ENCODE measurements around the gene ZFR2. TPM values are rescaled to one million over a fixed set of nuclear protein-coding genes. Genes with fewer than 3 reads are reported as not detected.

ZFR2 gene
- total RNA-seq, 2 donors from 2014 or later: 10.2 TPM; not detected in 1

DNA sequence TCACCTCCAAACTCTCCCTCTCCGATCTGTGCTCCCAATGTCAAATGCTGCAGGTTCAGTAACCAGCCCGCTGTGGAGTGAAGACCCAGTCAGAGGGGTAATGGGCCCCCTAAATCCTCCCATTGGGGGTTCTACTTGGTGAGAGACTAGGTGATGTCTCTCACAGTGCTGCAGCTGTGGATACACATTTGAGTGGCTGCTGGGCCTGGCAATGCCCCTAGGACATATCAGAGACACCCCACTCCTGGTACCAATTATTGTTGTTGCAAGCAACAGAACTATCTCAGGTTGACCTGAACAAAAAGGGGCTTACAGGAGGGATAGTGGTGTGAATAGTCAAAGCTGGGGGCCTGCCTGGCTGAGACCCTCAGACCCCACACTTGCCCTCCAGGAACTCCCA is 87.2 kb downstream of the ZFR2 start:
- DNase-seq (ENCODE audit: low spot score): no peak
- WGBS: 100% methylated on average over 2 of the region's 2 CpGs
- Histone ChIP-seq H3K36me3 (no peaks in the 10 kb centered on the region), H3K27me3 (replicated peaks; ENCODE audit: insufficient read depth) (peaks cover 2% of the 10 kb centered on the region), H3K9me3 (no peaks in the 10 kb centered on the region), H3K4me3 (no peak overlapping the region), H3K27ac (no peak overlapping the region), H3K4me1 (replicated peaks) (no peaks in the 10 kb centered on the region)
- intact Hi-C loops (cut with DNase I): no loop called here
- TF ChIP-seq POLR2AphosphoS5 (IDR thresholded peaks at IDR 0.05) (no peak), POLR2A (IDR thresholded peaks at IDR 0.05) (no peak)
- TF ChIP-seq, protein P1, sequence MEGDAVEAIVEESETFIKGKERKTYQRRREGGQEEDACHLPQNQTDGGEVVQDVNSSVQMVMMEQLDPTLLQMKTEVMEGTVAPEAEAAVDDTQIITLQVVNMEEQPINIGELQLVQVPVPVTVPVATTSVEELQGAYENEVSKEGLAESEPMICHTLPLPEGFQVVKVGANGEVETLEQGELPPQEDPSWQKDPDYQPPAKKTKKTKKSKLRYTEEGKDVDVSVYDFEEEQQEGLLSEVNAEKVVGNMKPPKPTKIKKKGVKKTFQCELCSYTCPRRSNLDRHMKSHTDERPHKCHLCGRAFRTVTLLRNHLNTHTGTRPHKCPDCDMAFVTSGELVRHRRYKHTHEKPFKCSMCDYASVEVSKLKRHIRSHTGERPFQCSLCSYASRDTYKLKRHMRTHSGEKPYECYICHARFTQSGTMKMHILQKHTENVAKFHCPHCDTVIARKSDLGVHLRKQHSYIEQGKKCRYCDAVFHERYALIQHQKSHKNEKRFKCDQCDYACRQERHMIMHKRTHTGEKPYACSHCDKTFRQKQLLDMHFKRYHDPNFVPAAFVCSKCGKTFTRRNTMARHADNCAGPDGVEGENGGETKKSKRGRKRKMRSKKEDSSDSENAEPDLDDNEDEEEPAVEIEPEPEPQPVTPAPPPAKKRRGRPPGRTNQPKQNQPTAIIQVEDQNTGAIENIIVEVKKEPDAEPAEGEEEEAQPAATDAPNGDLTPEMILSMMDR (IDR thresholded peaks at IDR 0.05): no peak

DNA sequence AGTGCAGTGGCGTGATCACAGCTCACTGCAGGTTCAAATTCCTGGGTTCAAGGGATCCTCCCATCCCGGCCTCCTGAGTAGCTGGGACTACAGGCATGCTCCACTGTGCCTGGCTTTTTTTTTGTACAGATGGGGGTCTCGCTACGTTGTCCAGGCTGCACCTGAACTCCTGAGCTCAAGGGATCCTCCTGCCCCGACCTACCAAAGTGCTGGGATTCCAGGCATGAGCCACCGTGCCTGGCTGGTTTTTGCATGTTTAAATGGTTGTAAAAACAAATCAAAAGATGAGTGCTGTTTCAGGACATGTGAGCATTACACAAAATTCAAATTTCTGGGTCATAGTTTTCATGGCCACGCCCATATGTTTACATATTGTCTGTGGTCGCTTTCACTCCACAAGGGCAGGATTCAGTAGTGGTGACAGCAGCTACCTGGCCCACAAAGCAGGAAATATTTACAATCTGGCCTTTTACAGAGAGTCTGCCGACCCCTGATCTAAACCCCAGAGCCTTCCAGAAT is 88.0 kb downstream of the ZFR2 start:
- 82% methylated on average over 9 of the region's 9 CpGs for WGBS
- Histone ChIP-seq H3K4me3 (no peak overlapping the region), H3K36me3 (no peaks in the 10 kb centered on the region), H3K9me3 (no peaks in the 10 kb centered on the region), H3K27ac (no peak overlapping the region), H3K4me1 (replicated peaks) (no peaks in the 10 kb centered on the region), H3K27me3 (replicated peaks; ENCODE audit: insufficient read depth) (peaks cover 2% of the 10 kb centered on the region)
- intact Hi-C loops (cut with DNase I): no loop called here
- TF ChIP-seq POLR2AphosphoS5 (IDR thresholded peaks at IDR 0.05) (no peak), POLR2A (IDR thresholded peaks at IDR 0.05) (no peak)
- TF ChIP-seq, protein P1 (IDR thresholded peaks at IDR 0.05): no peak
- no peak for DNase-seq (ENCODE audit: low spot score)

DNA sequence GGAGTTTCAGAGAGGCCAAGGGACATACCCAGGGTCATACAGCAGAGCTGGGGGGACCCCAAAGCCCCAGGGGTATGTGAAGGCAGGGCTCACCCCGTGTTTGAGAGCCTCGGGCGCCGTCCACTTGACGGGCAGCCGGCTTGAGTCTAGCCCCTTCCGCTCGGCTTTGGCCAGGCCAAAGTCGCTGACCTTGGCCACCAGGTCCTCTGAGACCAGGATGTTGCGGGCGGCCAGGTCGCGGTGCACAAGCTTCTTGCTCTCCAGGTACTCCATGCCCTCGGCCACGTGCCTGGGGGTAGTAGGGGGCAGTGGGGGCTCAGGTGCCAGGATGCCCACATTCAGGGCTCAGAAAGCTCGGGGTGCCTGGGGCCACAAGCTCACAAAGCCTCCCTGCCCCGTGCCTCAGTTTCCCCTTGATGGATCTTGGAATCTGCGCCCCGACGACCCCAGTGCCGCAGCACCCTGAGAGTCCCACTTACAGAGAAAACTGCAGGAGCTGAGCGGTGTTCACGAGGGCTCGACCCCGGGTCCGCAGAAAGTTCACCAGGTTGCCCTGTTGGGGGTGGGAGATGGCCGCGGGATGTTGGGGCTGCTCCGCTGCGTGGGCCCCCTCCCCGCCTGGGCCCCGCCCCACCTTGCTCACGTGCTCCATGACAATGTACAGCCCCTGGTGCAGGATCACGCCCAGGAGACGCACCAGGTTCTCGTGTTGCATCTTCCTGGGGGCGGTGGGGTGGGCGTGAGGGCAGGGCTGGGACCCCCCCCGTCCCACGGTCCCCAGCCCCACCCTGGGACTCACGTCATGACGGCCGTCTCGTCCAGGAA is 89.7 kb downstream of the ZFR2 start:
- Histone ChIP-seq H3K27ac (no peak overlapping the region), H3K9me3 (no peaks in the 10 kb centered on the region), H3K27me3 (replicated peaks; ENCODE audit: insufficient read depth) (peaks cover 2% of the 10 kb centered on the region), H3K4me1 (replicated peaks) (no peaks in the 10 kb centered on the region), H3K36me3 (no peaks in the 10 kb centered on the region), H3K4me3 (no peak overlapping the region)
- intact Hi-C loops (cut with DNase I): no loop called here
- WGBS: 76% methylated on average over 44 of the region's 44 CpGs
- TF ChIP-seq, protein P1 (IDR thresholded peaks at IDR 0.05): no peak
- TF ChIP-seq POLR2AphosphoS5 (IDR thresholded peaks at IDR 0.05): no peak
- no peak for TF ChIP-seq POLR2A (IDR thresholded peaks at IDR 0.05)
- no peak for DNase-seq (ENCODE audit: low spot score)

DNA sequence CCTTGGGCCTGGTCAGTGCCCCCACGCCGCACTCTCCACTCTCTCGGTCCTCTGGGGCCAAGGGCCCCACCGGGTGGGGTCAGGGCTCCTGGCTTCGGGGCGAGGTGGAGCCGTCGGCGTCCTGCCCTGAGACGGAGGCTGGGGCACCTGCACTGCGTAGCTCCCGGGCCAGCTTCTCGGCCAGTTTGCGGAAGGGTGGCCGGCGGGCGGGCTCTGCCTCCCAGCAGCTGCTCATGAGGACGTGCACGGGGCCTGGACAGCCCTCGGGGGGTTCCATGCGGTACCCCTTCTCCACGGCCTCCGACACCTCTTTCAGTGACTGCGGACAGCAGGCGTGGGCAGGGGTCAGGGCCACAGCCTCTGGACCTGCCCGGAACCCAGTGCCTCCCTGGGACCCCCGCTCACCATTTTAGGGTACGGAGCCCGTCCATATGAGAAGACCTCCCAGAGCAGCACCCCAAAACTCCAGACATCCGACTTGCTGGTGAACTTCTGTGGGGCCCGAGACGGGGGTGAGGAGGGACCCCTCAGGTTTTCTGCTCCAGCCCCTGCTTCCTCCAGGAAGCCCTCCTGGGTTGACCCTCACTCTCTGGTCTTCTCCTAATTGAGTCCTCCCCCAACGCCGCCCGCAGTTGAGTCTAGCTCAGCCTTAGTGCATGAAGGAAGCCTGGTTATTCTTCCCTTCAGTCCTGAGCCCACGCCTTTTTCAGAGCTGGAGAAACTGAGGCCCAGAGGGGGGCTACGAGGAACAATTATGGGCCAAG is 90.6 kb downstream of the ZFR2 start:
- no peaks in the 10 kb centered on the region for H3K36me3 ChIP-seq
- H3K4me1 ChIP-seq (replicated peaks): no peaks in the 10 kb centered on the region
- 90% methylated on average over 30 of the region's 37 CpGs for WGBS
- H3K9me3 ChIP-seq: no peaks in the 10 kb centered on the region
- no peak for DNase-seq (ENCODE audit: low spot score)
- intact Hi-C loops (cut with DNase I): no loop called here
- TF ChIP-seq, protein P1 (IDR thresholded peaks at IDR 0.05): no peak
- no peak for TF ChIP-seq POLR2A (IDR thresholded peaks at IDR 0.05)
- no peak for TF ChIP-seq POLR2AphosphoS5 (IDR thresholded peaks at IDR 0.05)
- H3K27ac ChIP-seq: no peak overlapping the region
- H3K4me3 ChIP-seq: no peak overlapping the region
- no peaks in the 10 kb centered on the region for H3K27me3 ChIP-seq (replicated peaks; ENCODE audit: insufficient read depth)
